ENCODE data around the gene FAM168A. TPM values are rescaled to one million over a fixed set of nuclear protein-coding genes. Genes with fewer than 3 reads are reported as not detected.

Gene FAM168A
- total RNA-seq, 1 experiment from 2014 or later = 21.1 TPM

- peaks cover 0 to 3% (median 0%) of the 10 kb centered on the region in 3 experiments; a peak in 1 of 7 replicates for H3K36me3 Mint-ChIP-seq (ENCODE audit: insufficient read depth in 1 of 3, low read depth in 3 of 3)
- DNase-seq = no peak
- no peak overlapping the region for H3K23ac ChIP-seq (ENCODE audit: insufficient read length, low read depth, low read length)
Measured at GRCh38 chr11:73398721-73399120, 199.2 kb downstream of the FAM168A start.

More at GRCh38 chr11:73398721-73399120, 199.2 kb downstream of the FAM168A start:
- Histone ChIP-seq H2BK15ac (ENCODE audit: low read depth, low read length) (no peak overlapping the region), H3K14ac (ENCODE audit: insufficient read depth, low read length) (no peak overlapping the region; the same call in 1 of the 2 replicates), H3T11ph (ENCODE audit: low read length) (no peak overlapping the region), H3K79me1 (ENCODE audit: insufficient read depth, low read depth, low read length, poor library complexity, severe bottlenecking) (no peaks in the 10 kb centered on the region), H2BK5ac (ENCODE audit: insufficient read length, low read length) (no peak overlapping the region), H3K4me2 (ENCODE audit: insufficient read depth, insufficient read length, low read length) (no peak overlapping the region), H4K8ac (replicated peaks; ENCODE audit: insufficient read length, low read depth, low read length) (no peak overlapping the region), H3K27ac (ENCODE audit: insufficient read length, low read depth, low read length) (no peak overlapping the region), H3K79me2 (ENCODE audit: insufficient read depth, low read length) (no peaks in the 10 kb centered on the region), H2AK5ac (ENCODE audit: insufficient read length, low read length) (no peak overlapping the region), H3K4me1 (ENCODE audit: insufficient read depth, low read length) (no peaks in the 10 kb centered on the region), H3K18ac (ENCODE audit: insufficient read length, low read depth, low read length) (no peak overlapping the region), H2AFZ (ENCODE audit: low read length) (no peak overlapping the region), H3K4ac (ENCODE audit: low read depth, low read length) (no peak overlapping the region), H3K9me3 (ENCODE audit: control insufficient read depth, low read depth, low read length) (no peaks in the 10 kb centered on the region), H2BK12ac (ENCODE audit: insufficient read length, low read depth, low read length) (no peak overlapping the region), H2BK20ac (ENCODE audit: low read depth, low read length, poor library complexity, severe bottlenecking) (no peak overlapping the region), H4K20me1 (ENCODE audit: control insufficient read depth, insufficient read depth, insufficient read length) (no peaks in the 10 kb centered on the region), H3K9ac (ENCODE audit: extremely low read depth, insufficient read length, low read length) (no peak overlapping the region), H4K5ac (ENCODE audit: insufficient read length, low read depth, low read length) (no peak overlapping the region), H4K91ac (ENCODE audit: insufficient read length, low read depth, low read length) (no peak overlapping the region), H3K56ac (ENCODE audit: insufficient read length, low read depth, low read length) (no peak overlapping the region), H3K27me3 (ENCODE audit: insufficient read depth, low read length) (no peaks in the 10 kb centered on the region), H3K23me2 (ENCODE audit: insufficient read length, low read depth, low read length, poor library complexity, severe bottlenecking) (no peaks in the 10 kb centered on the region), H2BK120ac (ENCODE audit: low read depth, low read length, poor library complexity, severe bottlenecking) (no peak overlapping the region)
- no peak for TF ChIP-seq CTCF (conservative IDR thresholded peaks at IDR 0.05)
- Mint-ChIP-seq H3K4me1 (peaks cover 17 to 25% of the 10 kb centered on the region in 2 experiments), H3K4me3 (no peak overlapping the region), H3K27ac (peak overlapping the region in 1 of 3 experiments; percentile 70; a peak in 1 of 7 replicates), H3K9me3 (no peaks in the 10 kb centered on the region), H3K27me3 (ENCODE audit: low read depth) (peaks cover 2% of the 10 kb centered on the region)
- no CpG with 5 or more reads among the region's 2 CpGs for WGBS (ENCODE audit: extremely low coverage, insufficient read length, low lambda C conversion rate)
